T-cell (primary cell): ENCODE measurements around the gene ZNF805. TPM values are rescaled to one million over a fixed set of nuclear protein-coding genes. Genes with fewer than 3 reads are reported as not detected.
"Not testable (repeated sequence)": the region's sequence is repeated elsewhere in the genome, so short reads cannot be mapped to it uniquely, and the experiment has no call there.

Experiments
- ATAC-seq, 4 experiments: fragments of 200-7000 bp in 3 of 4; fragments of 150-1000 bp in 1 of 4; cut with Tn5 transposase; replicated peaks in 1 of 4; 1 replicate in 3 of 4; 2 replicates in 1 of 4; pipeline ENCODE4 v1.10.0; 2021; ENCODE audit warnings: moderate library complexity in 3 of 4, mild to moderate bottlenecking in 2 of 4, moderate number of reproducible peaks in 1 of 4
- CTCF ChIA-PET, 2 donors: fragments of 300-600 bp; sonication (Branson Sonifier 250); formaldehyde crosslinking; loops; one replicate each; lab custom pipeline; 2022; ENCODE audit warnings: antibody characterized with exemption in 2 of 2; lab: Charles Lee
- POLR2A ChIA-PET, 2 donors: fragments of 300-600 bp; sonication (Branson Sonifier 250); formaldehyde crosslinking; loops; one replicate each; lab custom pipeline; 2022; ENCODE audit warnings: antibody characterized with exemption in 2 of 2; lab: Charles Lee
- DNase-seq, 35 experiments: peaks; one replicate each; pipeline versions ENCODE4 v3.0.0 to v3.0.0-alpha.2; 2013 to 2023
- H3K27ac ChIP-seq: one replicate; pipeline ENCODE4 v1.5.1; 2013; ENCODE audit warnings: low read length
- H3K27me3 ChIP-seq, 2 experiments: replicated peaks in 1 of 2; 1 replicate in 1 of 2; 2 replicates in 1 of 2; pipeline versions ENCODE4 v1.6.1 to v1.7.0; 2013; ENCODE audit warnings: low read length in 1 of 2, mixed read lengths in 1 of 2; ENCODE audit not compliant: control insufficient read depth in 2 of 2, insufficient read depth in 2 of 2; ENCODE audit errors: extremely low read depth in 1 of 2
- H3K36me3 ChIP-seq, 2 donors: 1 replicate in 1 of 2; 2 replicates in 1 of 2; pipeline versions ENCODE4 v1.6.1 to v1.7.0; 2013; ENCODE audit warnings: low read length in 1 of 2; ENCODE audit not compliant: control insufficient read depth in 2 of 2, insufficient read depth in 1 of 2; ENCODE audit errors: extremely low read depth in 1 of 2
- H3K4me1 ChIP-seq, 2 experiments: 1 replicate in 1 of 2; 2 replicates in 1 of 2; pipeline versions ENCODE4 v1.6.1 to v1.7.0; 2013; ENCODE audit warnings: low read length in 2 of 2, mixed read lengths in 1 of 2; ENCODE audit not compliant: insufficient read depth in 2 of 2, control insufficient read depth in 1 of 2; ENCODE audit errors: extremely low read depth in 1 of 2
- H3K4me3 ChIP-seq, 2 donors: 1 replicate in 1 of 2; 2 replicates in 1 of 2; pipeline versions ENCODE4 v1.5.1 to v1.7.0; 2013; ENCODE audit warnings: mild to moderate bottlenecking in 2 of 2, low read length in 1 of 2, moderate library complexity in 1 of 2; ENCODE audit not compliant: control insufficient read depth in 1 of 2; ENCODE audit errors: extremely low read depth in 1 of 2
- H3K9me3 ChIP-seq: 2 replicates; pipeline ENCODE4 v1.7.0; 2013
- H3K27ac Mint-ChIP-seq, 2 donors: one replicate each; pipeline ENCODE4 v1.8.0; 2020 to 2021; ENCODE audit warnings: mild to moderate bottlenecking in 2 of 2, mixed read lengths in 2 of 2
- H3K27me3 Mint-ChIP-seq, 2 donors: one replicate each; pipeline ENCODE4 v1.8.0; 2021 to 2022; ENCODE audit warnings: mixed read lengths in 2 of 2
- H3K36me3 Mint-ChIP-seq: one replicate; pipeline ENCODE4 v1.8.0; 2021; ENCODE audit warnings: mixed read lengths
- H3K4me1 Mint-ChIP-seq, 3 donors: one replicate each; pipeline ENCODE4 v1.8.0; 2020 to 2022; ENCODE audit warnings: mixed read lengths in 3 of 3, mild to moderate bottlenecking in 1 of 3
- H3K4me3 Mint-ChIP-seq, 3 donors: one replicate each; pipeline ENCODE4 v1.8.0; 2020 to 2022; ENCODE audit warnings: mild to moderate bottlenecking in 3 of 3, mixed read lengths in 3 of 3, moderate library complexity in 3 of 3
- H3K9me3 Mint-ChIP-seq, 3 donors: one replicate each; pipeline ENCODE4 v1.8.0; 2020 to 2022; ENCODE audit warnings: mixed read lengths in 3 of 3
- WGBS: methylation state at CpG from one replicate; pipeline ENCODE4 v1.1.5; 2013; ENCODE audit warnings: missing lambda C conversion rate; ENCODE audit not compliant: insufficient coverage; 5-methylcytosine and 5-hydroxymethylcytosine counted together
- total RNA-seq, 35 experiments: library from RNA in 6 of 35; stranded (reverse) in 6 of 35; fragments of 120-200 nt in 1 of 35; gene quantifications; one replicate each; pipeline versions ENCODE4 v1.2.1 to v1.2.4 and lab custom pipeline; 2013 to 2026

ZNF805 gene
- total RNA-seq, result 10 to 100 TPM; 18.6 to 30.6 (median 19.3) TPM
- total RNA-seq (2013), result 28.7 TPM
- total RNA-seq (lab: John Stamatoyannopoulos, UW), result 31.4 to 91.7 (median 64.7) reads per million in 29 experiments

DNA sequence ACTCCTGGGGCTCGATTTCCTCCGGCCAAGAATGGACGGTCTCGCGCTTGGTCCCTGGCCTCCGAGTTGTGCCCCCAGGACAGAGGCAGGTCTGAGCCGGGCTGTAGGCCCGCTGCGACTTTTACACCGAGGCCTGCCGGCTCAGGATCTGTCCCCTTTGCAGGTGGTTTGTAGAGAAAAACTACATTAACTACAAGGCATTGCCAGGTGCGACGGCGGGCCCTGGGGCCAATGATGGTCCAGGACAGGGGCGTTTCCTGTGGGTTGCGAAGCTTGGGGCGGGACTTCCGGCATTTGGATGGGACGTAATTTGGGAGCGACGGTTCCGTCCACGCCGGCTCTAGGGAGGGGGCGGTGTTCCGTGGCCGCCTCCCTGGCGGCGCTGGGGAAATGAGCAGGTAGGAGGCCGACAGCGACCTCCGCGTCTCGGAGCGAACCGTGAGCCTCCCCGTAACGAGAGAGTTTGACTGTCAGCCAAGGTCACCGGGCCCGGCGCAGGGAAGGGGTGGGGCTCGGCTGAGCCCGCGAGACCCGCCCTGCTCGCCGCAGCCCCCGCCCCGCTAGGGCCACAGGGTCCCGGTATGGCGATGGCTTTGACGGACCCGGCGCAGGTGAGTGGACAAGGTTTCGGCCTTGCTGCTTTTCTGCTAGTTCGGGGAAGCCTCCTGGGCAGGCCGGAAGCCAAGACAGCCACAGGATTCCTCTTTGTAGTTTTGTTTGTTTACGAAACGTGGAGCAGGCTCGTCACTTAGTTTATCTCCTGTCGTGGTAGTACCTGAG is at the start of gene ZNF805:
TSS of gene ZNF805 (plus strand) at position 322 of the 780 bp plus-strand sequence. CDS start at position 582, 260 bp downstream.
- Mint-ChIP-seq H3K9me3 (peaks cover 0 to 3% (median 2%) of the 10 kb centered on the region in 3 donors), H3K36me3 (peaks cover 24% of the 10 kb centered on the region), H3K27ac (peak within 1 kb of the TSS; percentile 95), H3K27me3 (no peaks in the 10 kb centered on the region), H3K4me3 (peak within 1 kb of the TSS; percentile 93 to 96 (median 93)), H3K4me1 (peaks cover 33 to 44% (median 38%) of the 10 kb centered on the region in 3 donors)
- no peaks in the 10 kb centered on the region for H3K27me3 ChIP-seq
- ChIA-PET CTCF (interaction anchor here in 1 of 2 donors (1.4 kb wide), 1 partner anchor 110 kb away, joined by 4 read pairs; the partner anchor contains the start of gene ZNF304), POLR2A (interaction anchor here (0.7 kb wide), 2 partner anchors 137 to 765 kb away, joined by 3 to 8 read pairs; no protein-coding TSS in a partner anchor)
- H3K27ac ChIP-seq, result peak within 1 kb of the TSS; percentile 87
- H3K4me1 ChIP-seq, result peaks cover 11 to 23% of the 10 kb centered on the region in 2 experiments
- 2% methylated on average over 56 of the region's 61 CpGs for WGBS
- H3K9me3 ChIP-seq, result no peaks in the 10 kb centered on the region
- DNase-seq, result peak; percentile 89 to 97 (median 95)
- H3K36me3 ChIP-seq, result peaks cover 0 to 6% of the 10 kb centered on the region in 2 donors
- ATAC-seq, result peak; percentile 92 to 95 (median 94)
- H3K4me3 ChIP-seq, result peak within 1 kb of the TSS; percentile 72 to 89

DNA sequence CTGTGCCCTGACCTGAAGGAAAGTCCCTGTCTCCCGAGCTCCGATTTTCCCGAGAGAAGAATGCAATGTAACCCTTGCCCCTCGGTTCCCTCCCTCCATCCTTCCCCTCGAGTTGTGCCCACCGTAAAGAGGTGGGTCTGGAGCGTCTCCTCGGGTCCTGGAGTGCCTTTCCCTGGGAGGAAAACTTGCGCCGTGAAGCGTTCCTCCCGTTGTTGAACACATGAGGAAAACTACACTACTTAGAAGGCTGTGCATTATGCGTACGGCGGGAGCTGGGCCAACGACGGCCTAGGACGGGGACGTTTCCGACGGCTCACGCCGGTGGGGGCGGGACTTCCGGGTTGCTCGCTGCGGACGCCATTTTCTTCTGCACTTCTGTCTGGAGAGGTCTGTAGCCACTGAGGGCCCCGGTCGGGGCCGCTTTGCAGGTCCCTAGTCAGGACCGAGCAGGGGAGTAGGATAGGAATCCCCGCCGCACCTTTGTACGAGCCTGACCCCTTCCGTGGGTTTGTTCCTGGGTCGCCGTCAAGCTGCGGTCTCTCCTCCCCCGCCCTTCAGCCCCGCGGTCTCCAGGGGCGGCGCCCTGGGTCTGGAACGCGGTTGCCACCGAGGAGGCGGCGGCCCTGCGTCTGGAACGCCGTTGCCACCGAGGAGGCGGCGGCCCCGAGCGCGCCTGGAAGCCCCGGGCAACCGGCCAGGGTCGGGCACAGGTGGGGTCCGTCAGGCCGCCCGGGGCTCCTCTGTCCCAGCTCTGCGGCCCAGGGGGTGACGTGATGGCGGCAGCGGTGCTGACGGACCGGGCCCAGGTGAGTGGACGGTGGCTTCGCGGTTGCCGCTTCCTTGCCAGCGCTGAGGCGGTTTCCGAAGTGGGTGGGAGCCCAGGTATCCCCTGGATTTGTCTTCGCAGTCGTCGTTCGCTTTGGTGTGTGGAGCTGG is 49.0 kb upstream of the ZNF805 start, which contains the start of gene ZNF264:
TSS of gene ZNF264 (plus strand) at position 360 of the 936 bp plus-strand sequence. CDS start at position 774, 414 bp downstream.
- H3K27me3 ChIP-seq, result peaks cover 0 to 7% of the 10 kb centered on the region in 2 experiments
- peaks cover 3% of the 10 kb centered on the region for H3K9me3 ChIP-seq
- H3K9me3 Mint-ChIP-seq, result peaks cover 20 to 30% (median 26%) of the 10 kb centered on the region in 3 donors
- peak; percentile 76 to 92 (median 87) for DNase-seq
- H3K4me3 Mint-ChIP-seq, result peak within 1 kb of the TSS; percentile 88 to 93 (median 91)
- H3K4me1 ChIP-seq, result peaks cover 5 to 24% of the 10 kb centered on the region in 2 experiments
- peaks cover 7 to 38% of the 10 kb centered on the region in 2 donors for H3K36me3 ChIP-seq
- H3K27ac Mint-ChIP-seq, result peak within 1 kb of the TSS; percentile 95 to 96
- POLR2A ChIA-PET, result interaction anchor here in 1 of 2 donors (0.6 kb wide), 1 partner anchor 141 kb away, joined by 6 read pairs; no protein-coding TSS in a partner anchor
- peaks cover 34 to 35% (median 34%) of the 10 kb centered on the region in 3 donors for H3K4me1 Mint-ChIP-seq
- H3K27me3 Mint-ChIP-seq, result peaks cover 5 to 8% of the 10 kb centered on the region in 2 donors
- 2% methylated on average over 77 of the region's 81 CpGs for WGBS
- peaks cover 61% of the 10 kb centered on the region for H3K36me3 Mint-ChIP-seq
- CTCF ChIA-PET, result no interaction called here
- peak within 1 kb of the TSS; percentile 72 to 97 for H3K4me3 ChIP-seq
- ATAC-seq, result peak; percentile 97 to 99 (median 98)
- H3K27ac ChIP-seq, result peak within 1 kb of the TSS; percentile 86

DNA sequence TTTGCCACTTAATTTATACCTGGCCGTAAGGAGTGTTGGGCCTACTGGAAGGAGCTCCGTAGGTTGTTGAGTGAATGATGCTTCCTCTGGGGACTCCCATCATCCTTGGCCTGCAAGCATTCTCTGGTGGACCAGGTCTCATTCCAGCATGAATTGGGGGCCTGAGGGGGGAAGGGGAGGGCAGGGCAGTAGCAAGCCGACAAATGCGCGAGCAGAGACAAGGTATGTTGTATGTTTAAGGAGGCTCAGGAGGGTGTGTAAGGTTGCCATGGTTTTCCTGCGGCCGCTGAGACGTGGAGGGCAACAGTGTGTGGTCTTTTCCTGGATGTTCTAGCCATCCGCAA is 48.4 kb upstream of the ZNF805 start:
- H3K36me3 Mint-ChIP-seq, result peaks cover 67% of the 10 kb centered on the region

DNA sequence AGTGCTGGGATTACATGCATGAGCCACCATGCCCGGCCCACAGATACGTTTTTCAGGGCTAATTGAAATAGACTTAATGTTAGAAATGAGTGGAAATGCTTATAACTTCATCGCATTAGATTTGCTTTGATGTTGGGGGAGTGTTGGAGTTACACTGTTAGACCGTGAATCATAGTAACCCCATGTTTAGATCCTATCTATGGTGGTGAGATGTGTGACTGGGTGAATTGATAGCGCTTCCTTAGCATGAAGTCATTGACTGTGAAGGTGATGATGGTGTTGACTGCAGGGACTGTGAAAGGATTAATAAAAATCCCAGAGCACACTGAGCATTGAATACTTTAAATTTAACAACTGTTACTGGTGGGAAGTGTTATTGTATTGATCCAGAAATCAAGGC is 47.4 kb upstream of the ZNF805 start:
- Histone ChIP-seq H3K27me3 (no peaks in the 10 kb centered on the region), H3K4me3 (peak overlapping the region in 1 of 2 donors; percentile 97), H3K36me3 (peaks cover 13 to 43% of the 10 kb centered on the region in 2 donors), H3K4me1 (peaks cover 5 to 24% of the 10 kb centered on the region in 2 experiments), H3K27ac (no peak overlapping the region), H3K9me3 (no peaks in the 10 kb centered on the region)
- H3K9me3 Mint-ChIP-seq, result peaks cover 19 to 23% (median 23%) of the 10 kb centered on the region in 3 donors
- H3K36me3 Mint-ChIP-seq, result peaks cover 71% of the 10 kb centered on the region
- CTCF ChIA-PET, result no interaction called here
- DNase-seq, result no peak
- H3K27me3 Mint-ChIP-seq, result peaks cover 0 to 2% of the 10 kb centered on the region in 2 donors
- ATAC-seq, result no peak
- peak overlapping the region; percentile 88 to 93 (median 91) for H3K4me3 Mint-ChIP-seq
- peaks cover 35 to 39% (median 39%) of the 10 kb centered on the region in 3 donors for H3K4me1 Mint-ChIP-seq
- H3K27ac Mint-ChIP-seq, result peak overlapping the region; percentile 25 to 39
- POLR2A ChIA-PET, result no interaction called here
- 72% methylated on average over 4 of the region's 5 CpGs for WGBS

More for the DNA sequence above, 48.4 kb upstream of the ZNF805 start:
- Histone ChIP-seq H3K36me3 (peaks cover 10 to 43% of the 10 kb centered on the region in 2 donors), H3K4me3 (peak overlapping the region; percentile 72 to 97), H3K4me1 (peaks cover 5 to 24% of the 10 kb centered on the region in 2 experiments), H3K27me3 (peaks cover 0 to 3% of the 10 kb centered on the region in 2 experiments), H3K27ac (no peak overlapping the region), H3K9me3 (peaks cover 3% of the 10 kb centered on the region)
- H3K4me1 Mint-ChIP-seq, result peaks cover 34 to 39% (median 35%) of the 10 kb centered on the region in 3 donors
- ATAC-seq (peak in 2 of 4 experiments; percentile 3 to 6), DNase-seq (no peak)
- peak overlapping the region; percentile 71 to 87 for H3K27ac Mint-ChIP-seq
- peak overlapping the region; percentile 88 to 93 (median 91) for H3K4me3 Mint-ChIP-seq
- H3K27me3 Mint-ChIP-seq, result peaks cover 5 to 8% of the 10 kb centered on the region in 2 donors
- CTCF ChIA-PET, result no interaction called here
- peaks cover 24 to 30% (median 29%) of the 10 kb centered on the region in 3 donors for H3K9me3 Mint-ChIP-seq
- 33% methylated on average over 6 of the region's 9 CpGs for WGBS
- POLR2A ChIA-PET, result no interaction called here

DNA sequence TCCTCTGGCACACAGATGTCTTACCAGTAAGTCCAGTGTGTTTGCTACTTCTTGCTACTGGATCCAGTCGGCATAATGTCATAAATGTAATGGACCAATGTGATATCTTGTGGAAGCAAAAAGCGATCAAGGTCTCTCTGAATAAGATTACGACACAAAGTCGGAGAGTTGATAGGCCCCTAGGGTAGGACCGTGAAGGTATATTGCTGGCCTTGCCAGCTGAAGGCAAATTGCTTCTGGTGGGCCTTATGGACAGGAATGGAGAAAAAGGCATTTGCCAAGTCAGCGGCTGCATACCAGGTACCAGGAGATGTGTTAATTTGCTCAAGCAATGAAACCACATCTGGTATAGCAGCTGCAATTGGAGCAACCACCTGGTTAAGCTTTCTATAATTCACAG is 42.6 kb upstream of the ZNF805 start:
- Mint-ChIP-seq H3K36me3 (peaks cover 97% of the 10 kb centered on the region), H3K9me3 (peaks cover 14 to 18% (median 14%) of the 10 kb centered on the region in 3 donors), H3K4me1 (peaks cover 22 to 42% (median 31%) of the 10 kb centered on the region in 3 donors)
- H3K27me3 ChIP-seq, H3K9me3 ChIP-seq, H3K27ac ChIP-seq, H3K4me3 ChIP-seq, H3K27ac Mint-ChIP-seq, H3K27me3 Mint-ChIP-seq, CTCF ChIA-PET, H3K4me3 Mint-ChIP-seq, ATAC-seq, POLR2A ChIA-PET, DNase-seq: not testable (repeated sequence)
- 92% methylated on average over 5 of the region's 6 CpGs for WGBS
- Histone ChIP-seq H3K36me3 (peaks cover 13 to 62% of the 10 kb centered on the region in 2 donors), H3K4me1 (peaks cover 2 to 12% of the 10 kb centered on the region in 2 experiments)
